NCI-H510A treated with DMSO at 0.1 percent for 48 hours (cell line): Measurements from ENCODE around the gene APLNR.
"Not testable (repeated sequence)": the region's sequence is repeated elsewhere in the genome, so short reads cannot be mapped to it uniquely, and the experiment has no call there.

Experiments used
- DNase-seq: peaks from one replicate; lab custom pipeline; 2025; lab: John Stamatoyannopoulos, UW

APLNR gene

GRCh38 chr11:57237204-57237681 is at the start of gene APLNR:
TSS of gene APLNR (minus strand) at chr11:57237250. CDS start at chr11:57237004, 246 bp downstream.
- DNase-seq, result no peak

DNA sequence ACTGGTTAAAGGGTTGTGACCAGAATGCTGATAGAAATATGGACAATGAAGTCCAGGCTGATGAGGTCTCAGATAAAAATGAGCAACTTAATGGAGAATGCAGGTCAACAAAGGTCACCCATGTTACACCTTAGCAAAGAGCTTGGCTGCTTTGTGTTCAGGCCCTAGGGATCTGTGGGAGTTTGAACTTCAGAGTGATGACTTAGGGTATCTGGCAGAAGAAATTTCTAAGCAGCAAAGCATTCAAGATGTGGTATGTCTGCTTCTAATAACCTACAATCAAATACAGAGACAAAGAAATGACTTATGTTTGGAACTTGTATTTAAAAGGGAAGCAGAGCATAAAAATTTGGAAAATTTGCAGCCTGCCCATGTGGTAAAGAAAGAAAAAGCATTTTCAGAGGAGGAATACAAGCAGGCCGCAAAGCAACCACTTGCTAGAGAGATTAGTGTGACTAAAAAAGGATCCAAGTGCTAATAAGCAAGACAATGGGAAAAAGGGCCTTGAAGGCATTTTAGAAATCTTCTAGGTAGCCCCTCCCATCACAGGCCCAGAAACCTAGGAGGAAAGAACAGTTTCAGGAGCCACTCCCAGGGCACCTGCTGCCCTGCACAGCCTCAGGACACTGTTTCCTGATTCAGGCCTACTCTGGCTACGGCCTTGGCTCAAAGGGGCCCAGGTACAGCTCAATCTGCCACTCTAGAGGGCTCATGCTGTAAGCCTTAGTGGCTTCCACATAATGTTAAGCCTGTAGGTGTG is 46.4 kb upstream of the APLNR start:
- no peak for DNase-seq

- not testable (repeated sequence) for DNase-seq
These were observed 44.5 kb upstream of the APLNR start for GRCh38 chr11:57281546-57281945.

DNA sequence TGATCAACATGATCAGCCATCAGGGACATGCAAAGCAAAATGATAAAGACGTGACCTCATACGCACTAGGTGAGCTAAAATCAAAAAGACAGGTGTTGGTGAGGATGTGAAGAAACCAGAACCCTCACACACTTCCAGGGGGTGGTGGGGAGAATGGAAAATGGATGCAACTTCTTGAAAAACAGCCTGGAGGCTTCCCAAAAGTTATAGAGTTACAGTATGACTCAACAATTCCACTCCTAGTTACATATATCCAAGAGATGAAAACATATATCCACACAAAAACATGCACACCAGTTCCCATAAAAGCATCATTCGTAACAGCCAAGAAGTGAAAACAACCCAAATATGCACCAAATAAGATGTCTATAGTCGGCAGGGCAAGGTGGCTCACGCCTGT is 42.1 kb upstream of the APLNR start:
- DNase-seq, result no peak

- DNase-seq, result no peak
These were observed 41.7 kb upstream of the APLNR start for GRCh38 chr11:57278721-57279095.

DNA sequence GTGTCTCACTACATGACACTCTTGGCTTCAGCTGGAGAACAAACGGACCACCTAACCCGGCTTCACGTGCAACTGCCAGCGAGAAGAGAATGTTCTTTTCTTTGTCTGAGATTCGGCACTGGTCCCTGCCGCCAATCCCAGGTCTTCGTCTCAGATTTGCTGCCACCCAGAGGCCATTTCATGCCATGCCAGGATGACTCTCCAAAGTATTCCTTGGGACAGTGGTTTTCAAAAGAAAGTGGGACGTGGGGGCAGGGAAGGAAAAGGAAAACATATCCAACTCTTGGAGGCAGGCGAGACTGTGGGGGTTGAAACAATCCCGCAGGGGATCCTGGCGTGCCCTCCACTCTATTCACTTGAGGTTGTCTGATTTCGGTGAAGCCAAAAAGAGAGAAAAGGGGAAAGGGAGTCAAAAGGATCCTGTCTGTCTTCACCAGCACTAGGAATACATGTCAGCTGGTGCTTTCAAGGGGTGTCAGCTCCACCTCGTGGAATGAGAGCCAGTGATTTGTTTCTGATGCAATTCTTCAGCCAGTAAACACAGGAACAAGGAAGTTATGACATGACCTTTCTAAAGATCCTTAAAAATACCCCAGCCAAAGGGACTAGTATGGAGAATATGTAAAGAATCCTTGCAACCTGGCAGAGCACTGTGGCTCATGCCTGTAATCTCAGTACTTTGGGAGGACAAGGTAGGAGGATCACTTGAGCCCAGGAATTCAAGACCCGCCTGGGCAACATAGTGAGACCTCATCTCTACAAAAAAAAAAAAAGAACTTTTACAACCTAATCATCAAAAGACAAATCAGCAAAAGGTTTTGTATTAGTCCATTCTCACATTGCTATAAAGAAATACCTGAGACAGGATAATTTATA is 41.0 kb upstream of the APLNR start:
- peak; percentile 66 for DNase-seq

GRCh38 chr11:57276971-57277675 is 40.1 kb upstream of the APLNR start:
- no peak for DNase-seq

- DNase-seq, result no peak
These were observed 39.3 kb upstream of the APLNR start for GRCh38 chr11:57276169-57276970.

DNA sequence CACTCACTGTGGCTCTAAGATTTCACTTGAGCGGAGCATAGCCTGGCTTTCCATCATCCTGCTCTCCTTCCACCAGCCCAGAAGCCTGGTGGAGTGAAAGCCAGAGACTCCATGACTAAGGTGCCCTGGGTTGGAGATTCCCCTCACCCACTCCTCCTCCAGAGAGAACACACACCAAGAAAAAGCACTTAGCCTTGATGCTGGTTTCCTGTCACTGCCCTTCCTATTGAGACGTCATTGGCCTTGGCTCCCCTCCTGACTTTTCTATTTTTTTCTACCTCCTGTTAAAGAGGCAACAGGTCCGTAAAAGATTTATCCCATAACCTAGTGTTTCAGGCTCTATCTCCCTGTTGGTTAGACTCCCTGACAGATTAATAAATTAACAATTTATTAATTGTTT is 38.5 kb upstream of the APLNR start:
- no peak for DNase-seq

GRCh38 chr11:57274904-57275498 is 38.0 kb upstream of the APLNR start:
- DNase-seq, result no peak

DNA sequence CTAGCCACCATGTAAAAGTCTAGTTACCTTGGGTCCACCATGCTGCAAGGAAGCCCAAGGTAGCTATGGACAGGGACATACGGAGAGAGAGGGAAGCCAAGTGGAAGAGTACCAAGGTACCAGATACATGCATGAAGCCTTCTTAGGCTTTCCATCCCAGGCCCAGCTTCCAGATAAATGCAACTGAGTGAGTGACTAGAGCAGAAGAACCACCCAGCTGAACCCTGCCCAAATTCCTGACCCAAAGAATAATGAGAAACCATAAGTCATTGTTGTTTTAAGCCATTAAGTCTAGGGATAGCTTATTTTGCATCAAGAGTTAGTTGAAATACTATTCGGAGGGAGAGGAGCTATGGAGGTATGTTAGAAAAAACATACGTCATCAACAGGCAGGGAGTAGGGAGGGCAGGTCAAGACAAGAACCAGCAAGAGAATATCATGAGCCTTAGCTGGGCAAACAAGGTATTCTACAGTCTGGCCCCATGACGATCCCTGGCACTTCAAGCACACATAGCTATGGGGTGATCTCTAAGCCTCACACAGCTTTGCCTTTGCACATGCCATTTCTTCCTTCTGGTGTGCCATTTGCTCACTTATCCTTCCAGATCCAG is 36.5 kb upstream of the APLNR start:
- no peak for DNase-seq

GRCh38 chr11:57269571-57270021 is 32.5 kb upstream of the APLNR start:
- DNase-seq, result no peak

GRCh38 chr11:57266157-57266556 is 29.1 kb upstream of the APLNR start:
- DNase-seq, result no peak

DNA sequence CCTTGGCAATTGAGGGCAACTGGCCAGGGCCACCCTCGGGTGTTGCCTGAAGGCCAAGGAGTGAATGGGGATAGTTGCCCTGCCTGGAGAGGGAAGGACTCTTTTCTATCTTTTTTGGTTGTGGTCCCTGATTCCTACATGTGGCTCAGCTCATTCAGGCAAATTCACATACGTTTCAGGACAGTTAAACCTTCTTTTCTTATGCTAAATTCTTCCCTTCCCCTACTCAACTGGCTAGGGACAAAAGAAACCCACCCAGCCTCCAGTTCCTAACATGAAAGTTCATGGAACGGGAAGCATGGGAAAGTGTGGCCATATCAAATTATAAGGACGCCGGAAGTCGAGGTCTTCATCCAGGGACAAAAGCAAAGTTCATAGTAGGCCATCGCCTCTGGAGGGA is 26.3 kb upstream of the APLNR start:
- DNase-seq, result no peak

- DNase-seq, result no peak
These were observed 25.1 kb upstream of the APLNR start for GRCh38 chr11:57262157-57262556.

DNA sequence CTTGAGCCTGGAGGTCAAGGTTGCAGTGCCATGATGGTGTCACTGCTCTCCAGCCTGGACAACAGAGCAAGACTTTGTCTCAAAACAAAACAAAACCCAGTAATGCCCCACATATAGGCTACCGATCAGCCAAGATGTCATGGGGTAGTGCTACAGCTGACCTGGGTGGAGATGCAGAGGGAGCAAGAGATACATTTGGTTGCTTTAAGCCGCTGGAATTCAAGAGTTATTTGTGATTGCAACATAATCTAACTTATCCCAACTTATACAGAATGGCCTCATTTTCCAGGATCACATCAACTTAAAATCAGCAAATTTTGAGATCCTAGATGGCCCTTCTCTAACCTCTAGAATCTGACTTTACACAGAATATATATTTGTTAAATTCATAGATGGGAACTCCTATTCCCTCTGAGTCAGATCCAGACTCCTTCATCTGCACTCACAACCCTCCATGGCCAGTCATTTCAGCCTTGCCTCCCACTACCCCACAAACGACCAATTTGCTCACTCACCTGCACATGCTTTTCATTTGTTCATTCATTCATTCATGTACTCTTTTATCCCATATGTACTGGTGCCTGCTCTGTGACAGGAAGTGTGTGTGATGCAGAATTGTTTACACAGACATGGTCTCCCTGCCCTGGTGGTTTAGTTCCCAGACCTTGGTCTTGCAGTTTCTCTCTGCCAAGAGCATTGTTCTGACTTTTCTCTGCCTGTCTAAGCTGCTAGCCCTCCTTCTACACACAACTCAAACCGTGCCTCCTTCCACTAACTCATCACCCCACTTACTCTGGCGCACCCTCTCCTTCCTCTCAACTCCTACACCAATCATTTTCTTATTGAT is 24.1 kb upstream of the APLNR start:
- DNase-seq, result no peak

DNA sequence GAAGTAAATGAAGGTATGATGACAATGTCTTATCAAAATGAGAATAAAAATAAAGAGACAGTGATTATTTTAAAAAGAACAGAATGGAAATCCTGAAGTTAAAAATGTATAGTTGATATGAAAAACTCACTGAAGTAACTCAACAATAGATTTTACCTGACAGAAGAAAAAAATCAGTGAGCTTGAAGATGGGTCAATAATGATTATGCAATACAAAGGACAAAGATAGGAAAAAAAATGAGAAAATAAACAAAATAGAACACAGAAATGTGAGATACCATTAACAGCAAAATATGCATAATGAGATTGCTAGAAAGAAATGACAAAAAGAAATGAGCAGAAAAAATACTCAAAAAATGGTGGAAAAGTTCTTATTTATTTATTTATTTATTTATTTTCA is 19.1 kb upstream of the APLNR start:
- DNase-seq, result no peak

GRCh38 chr11:57255618-57256017 is 18.6 kb upstream of the APLNR start:
- DNase-seq, result no peak

DNA sequence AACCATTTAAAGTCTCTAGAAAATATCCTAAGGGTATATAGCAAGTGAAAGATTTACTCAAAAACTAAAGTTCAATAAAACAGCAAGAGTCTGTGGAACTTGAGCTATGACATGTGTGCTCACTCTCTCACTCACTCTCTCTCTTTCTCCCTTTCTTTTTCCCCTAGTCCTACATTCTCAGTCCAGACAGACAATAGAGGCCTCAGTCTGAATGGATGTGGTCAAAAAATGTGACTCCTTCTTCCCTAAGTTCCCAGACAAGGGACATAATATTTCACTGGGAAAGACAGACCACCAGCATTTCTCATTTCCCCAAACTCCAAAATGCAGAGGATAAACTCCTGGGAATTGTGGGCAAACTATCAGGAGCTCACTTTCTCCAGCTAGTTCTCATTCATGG is 17.6 kb upstream of the APLNR start:
- DNase-seq, result no peak
